Upper lobe of left lung (tissue), 6 donors: ENCODE results near the gene ATOSB. TPM values are rescaled to one million over a fixed set of nuclear protein-coding genes. Genes with fewer than 3 reads are reported as not detected.

Source experiments
- ATAC-seq, 2 donors: fragments of 200-7000 bp; cut with Tn5 transposase; one replicate each; pipeline ENCODE4 v1.9.1; 2022; ENCODE audit warnings: mild to moderate bottlenecking in 2 of 2, moderate library complexity in 2 of 2; ENCODE audit not compliant: low FRiP score in 2 of 2
- DNase-seq, 2 donors: peaks; one replicate each; pipeline ENCODE4 v3.0.0-alpha.2; 2019 to 2020
- H3K27ac ChIP-seq, 4 donors: fragments of 200-600 bp; sonication (generic); one replicate each; pipeline ENCODE4 v1.5.1; 2016 to 2019
- H3K27me3 ChIP-seq, 4 donors: fragments of 200-600 bp; sonication (generic); one replicate each; pipeline ENCODE4 v1.5.1; 2017 to 2019
- H3K36me3 ChIP-seq, 4 donors: fragments of 200-600 bp; sonication (generic); one replicate each; pipeline ENCODE4 v1.5.1; 2016 to 2019
- H3K4me1 ChIP-seq, 4 donors: fragments of 200-600 bp; sonication (generic); one replicate each; pipeline ENCODE4 v1.5.1; 2018 to 2019
- H3K4me3 ChIP-seq, 4 donors: fragments of 200-600 bp; sonication (generic); one replicate each; pipeline ENCODE4 v1.5.1; 2017 to 2019; ENCODE audit warnings: mild to moderate bottlenecking in 2 of 4, moderate library complexity in 1 of 4
- H3K9me3 ChIP-seq, 4 donors: fragments of 200-600 bp; sonication (generic); one replicate each; pipeline ENCODE4 v1.5.1; 2018 to 2019
- EP300 ChIP-seq, 4 donors: sonication (generic); formaldehyde crosslinking; IDR thresholded peaks; one replicate each; pipeline ENCODE4 v1.5.1; 2017; ENCODE audit warnings: antibody characterized with exemption in 4 of 4, control low read depth in 2 of 4
- POLR2A ChIP-seq, 4 donors: fragments of 450-650 bp; IDR thresholded peaks; one replicate each; pipeline ENCODE4 v1.5.1; 2016 to 2017; ENCODE audit warnings: antibody characterized with exemption in 4 of 4, mild to moderate bottlenecking in 2 of 4
- POLR2AphosphoS5 ChIP-seq, 2 donors: sonication (generic); formaldehyde crosslinking; IDR thresholded peaks; one replicate each; pipeline ENCODE4 v1.5.1; 2017; ENCODE audit warnings: antibody characterized with exemption in 2 of 2
- WGBS, 2 donors: methylation state at CpG; one replicate each; pipeline ENCODE4 v1.1.5; 2017 to 2018; 5-methylcytosine and 5-hydroxymethylcytosine counted together
- total RNA-seq, 6 donors: library from RNA; depleted of rRNA in 4 of 6; stranded (reverse); fragments of >200 nt in 4 of 6; gene quantifications; one replicate each; pipeline versions ENCODE4 v1.1.0 to v1.2.1, GENCODE V29; 2016 to 2021
- TF ChIP-seq, protein P1 (sequence below), 6 experiments: fragments of 450-650 bp in 4 of 6; fragments of 200-600 bp in 2 of 6; sonication (generic) in 2 of 6; IDR thresholded peaks; one replicate each; pipeline ENCODE4 v1.5.1; 2016 to 2019; ENCODE audit warnings: antibody characterized with exemption in 6 of 6
- donor health status: DM: no; HTN: no; CAD: no; lungs with moderate emphysema.
- donor health status: DM: no; HTN: yes; CAD: no; lungs with severe emphysema.

Gene ATOSB
- total RNA-seq, 6 donors from 2014 or later, result 14.6 to 38.6 (median 29.7) TPM

DNA sequence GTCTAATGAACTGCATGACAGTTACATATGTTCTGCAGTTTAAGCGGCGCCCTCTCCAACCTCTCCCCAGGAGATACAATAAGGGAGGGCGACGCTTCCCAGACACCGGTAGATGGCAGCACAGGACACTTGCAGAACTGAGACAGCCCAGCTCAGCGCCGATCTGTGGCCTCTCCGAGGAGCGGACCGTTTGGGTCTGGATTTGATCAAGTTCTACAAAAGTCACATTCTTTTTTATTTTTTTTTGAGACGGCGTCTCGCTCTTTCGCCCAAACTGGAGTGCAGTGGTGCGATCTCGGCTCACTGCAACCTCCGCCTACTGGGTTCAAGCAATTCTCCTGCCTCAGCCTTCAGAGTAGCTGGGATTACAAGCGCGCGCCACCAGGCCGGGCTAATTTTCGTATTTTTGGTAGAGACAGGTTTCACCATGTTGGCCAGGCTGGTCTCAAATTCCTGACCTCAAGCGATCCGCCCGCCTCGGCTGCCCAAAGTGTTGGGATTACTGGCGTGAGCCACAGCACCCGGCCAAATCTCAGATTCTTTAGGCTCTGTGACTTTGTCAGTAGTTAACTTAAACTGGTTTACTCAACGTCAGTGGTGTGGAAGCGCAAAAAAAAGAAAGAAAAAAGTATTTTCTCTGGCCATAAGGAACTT, 1.4 kb upstream of the ATOSB start:
- 29% methylated on average over 29 to 30 of the region's 30 CpGs for WGBS, 2 donors
- Histone ChIP-seq H3K4me1 (peaks cover 36 to 48% (median 42%) of the 10 kb centered on the region in 4 donors), H3K4me3 (peak overlapping the region in 3 of 4 donors; percentile 59 to 81 (median 69)), H3K27ac (peak overlapping the region; percentile 46 to 95 (median 80)), H3K36me3 (no peaks in the 10 kb centered on the region), H3K27me3 (no peaks in the 10 kb centered on the region), H3K9me3 (no peaks in the 10 kb centered on the region)
- TF ChIP-seq EP300 (IDR thresholded peaks at IDR 0.05), result no peak
- TF ChIP-seq POLR2A (IDR thresholded peaks at IDR 0.05), result no peak
- TF ChIP-seq, protein P1, sequence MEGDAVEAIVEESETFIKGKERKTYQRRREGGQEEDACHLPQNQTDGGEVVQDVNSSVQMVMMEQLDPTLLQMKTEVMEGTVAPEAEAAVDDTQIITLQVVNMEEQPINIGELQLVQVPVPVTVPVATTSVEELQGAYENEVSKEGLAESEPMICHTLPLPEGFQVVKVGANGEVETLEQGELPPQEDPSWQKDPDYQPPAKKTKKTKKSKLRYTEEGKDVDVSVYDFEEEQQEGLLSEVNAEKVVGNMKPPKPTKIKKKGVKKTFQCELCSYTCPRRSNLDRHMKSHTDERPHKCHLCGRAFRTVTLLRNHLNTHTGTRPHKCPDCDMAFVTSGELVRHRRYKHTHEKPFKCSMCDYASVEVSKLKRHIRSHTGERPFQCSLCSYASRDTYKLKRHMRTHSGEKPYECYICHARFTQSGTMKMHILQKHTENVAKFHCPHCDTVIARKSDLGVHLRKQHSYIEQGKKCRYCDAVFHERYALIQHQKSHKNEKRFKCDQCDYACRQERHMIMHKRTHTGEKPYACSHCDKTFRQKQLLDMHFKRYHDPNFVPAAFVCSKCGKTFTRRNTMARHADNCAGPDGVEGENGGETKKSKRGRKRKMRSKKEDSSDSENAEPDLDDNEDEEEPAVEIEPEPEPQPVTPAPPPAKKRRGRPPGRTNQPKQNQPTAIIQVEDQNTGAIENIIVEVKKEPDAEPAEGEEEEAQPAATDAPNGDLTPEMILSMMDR (IDR thresholded peaks at IDR 0.05), result peak; percentile 83 to 93 (median 91)
- peak; percentile 60 to 96 for DNase-seq
- peak; percentile 86 to 94 for ATAC-seq

DNA sequence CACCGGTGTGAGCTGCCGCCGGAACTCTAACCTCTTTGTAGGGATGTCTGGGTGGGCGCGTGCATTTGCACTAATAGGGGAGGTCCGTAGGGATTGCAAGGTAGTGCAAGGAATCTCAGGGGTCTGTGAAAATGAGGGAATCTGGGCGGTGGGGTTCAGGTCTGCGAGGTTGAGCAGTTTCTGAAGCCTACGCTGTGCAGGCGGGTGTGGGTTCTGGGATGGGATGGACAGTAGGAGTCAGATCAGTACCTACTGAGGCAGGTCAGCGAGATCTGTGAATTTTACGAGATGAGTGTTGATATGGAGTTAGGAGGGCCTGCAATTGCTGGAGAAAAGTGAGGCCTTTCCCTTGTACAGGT, 856 bp upstream of the ATOSB start:
- Histone ChIP-seq H3K4me3 (peak overlapping the region; percentile 43 to 81 (median 64)), H3K4me1 (peaks cover 40 to 53% (median 46%) of the 10 kb centered on the region in 4 donors), H3K27ac (peak overlapping the region; percentile 88 to 98 (median 94))

DNA sequence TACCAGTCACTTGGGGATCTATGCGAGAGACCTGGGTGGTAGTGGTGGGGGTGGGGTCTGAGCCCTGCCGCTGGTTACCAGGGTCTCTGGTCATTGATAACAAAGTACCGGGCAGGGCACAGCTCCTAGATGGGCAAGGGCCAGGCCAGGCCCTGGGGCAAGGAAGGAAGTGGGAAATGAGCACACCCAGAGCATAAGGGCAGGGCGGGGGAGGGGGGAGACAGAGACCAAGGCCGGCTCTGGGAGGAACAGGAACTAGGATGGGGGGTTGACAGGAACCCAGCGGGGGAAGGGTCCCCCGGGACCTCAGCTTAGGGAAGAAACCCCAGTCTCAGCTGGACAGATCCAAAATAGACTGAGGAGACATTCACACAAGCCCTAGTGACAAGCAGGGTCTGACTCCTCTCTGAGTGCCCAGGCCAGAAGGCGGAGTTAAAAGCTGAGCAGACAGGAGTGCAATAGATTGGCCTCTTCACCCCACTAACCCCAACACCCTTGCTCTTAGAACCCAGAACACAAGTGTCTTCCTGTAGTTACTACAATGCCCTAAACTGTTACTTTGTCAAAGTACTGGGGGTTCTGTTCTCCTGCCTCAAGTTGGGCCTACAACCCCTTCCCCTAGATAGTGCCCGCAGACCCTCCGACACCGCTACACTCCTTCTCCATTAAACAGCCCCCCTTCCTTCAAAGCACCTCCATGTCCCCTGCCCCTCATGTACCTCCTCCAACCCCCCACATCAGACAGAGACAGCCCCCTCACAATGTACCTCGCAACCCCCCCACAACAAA, 628 bp downstream of the ATOSB start:
- H3K4me1 ChIP-seq, result peaks cover 50 to 65% (median 56%) of the 10 kb centered on the region in 4 donors
- DNase-seq (peak in 1 of 2 donors; percentile 83), ATAC-seq (peak; percentile 26 to 29)
- no peaks in the 10 kb centered on the region for H3K27me3 ChIP-seq
- H3K4me3 ChIP-seq, result peak overlapping the region; percentile 43 to 81 (median 64)
- no peaks in the 10 kb centered on the region for H3K36me3 ChIP-seq
- no peak for TF ChIP-seq EP300 (IDR thresholded peaks at IDR 0.05)
- TF ChIP-seq POLR2AphosphoS5 (IDR thresholded peaks at IDR 0.05), result peak; percentile 33 to 54
- peak in 1 of 4 donors; percentile 50 for TF ChIP-seq POLR2A (IDR thresholded peaks at IDR 0.05)
- H3K9me3 ChIP-seq, result no peaks in the 10 kb centered on the region
- WGBS, 2 donors, result 10 to 15% methylated on average over 11 to 12 of the region's 12 CpGs
- H3K27ac ChIP-seq, result peak overlapping the region; percentile 88 to 98 (median 94)

More for the DNA sequence above, 856 bp upstream of the ATOSB start:
- DNase-seq, result no peak
- TF ChIP-seq POLR2A (IDR thresholded peaks at IDR 0.05) (no peak), EP300 (IDR thresholded peaks at IDR 0.05) (no peak), POLR2AphosphoS5 (IDR thresholded peaks at IDR 0.05) (no peak)
- TF ChIP-seq, protein P1 (IDR thresholded peaks at IDR 0.05), result no peak
- no peak for ATAC-seq
- Histone ChIP-seq H3K9me3 (no peaks in the 10 kb centered on the region), H3K36me3 (no peaks in the 10 kb centered on the region), H3K27me3 (no peaks in the 10 kb centered on the region)
- WGBS, 2 donors, result 0% methylated on average over 12 of the region's 12 CpGs

DNA sequence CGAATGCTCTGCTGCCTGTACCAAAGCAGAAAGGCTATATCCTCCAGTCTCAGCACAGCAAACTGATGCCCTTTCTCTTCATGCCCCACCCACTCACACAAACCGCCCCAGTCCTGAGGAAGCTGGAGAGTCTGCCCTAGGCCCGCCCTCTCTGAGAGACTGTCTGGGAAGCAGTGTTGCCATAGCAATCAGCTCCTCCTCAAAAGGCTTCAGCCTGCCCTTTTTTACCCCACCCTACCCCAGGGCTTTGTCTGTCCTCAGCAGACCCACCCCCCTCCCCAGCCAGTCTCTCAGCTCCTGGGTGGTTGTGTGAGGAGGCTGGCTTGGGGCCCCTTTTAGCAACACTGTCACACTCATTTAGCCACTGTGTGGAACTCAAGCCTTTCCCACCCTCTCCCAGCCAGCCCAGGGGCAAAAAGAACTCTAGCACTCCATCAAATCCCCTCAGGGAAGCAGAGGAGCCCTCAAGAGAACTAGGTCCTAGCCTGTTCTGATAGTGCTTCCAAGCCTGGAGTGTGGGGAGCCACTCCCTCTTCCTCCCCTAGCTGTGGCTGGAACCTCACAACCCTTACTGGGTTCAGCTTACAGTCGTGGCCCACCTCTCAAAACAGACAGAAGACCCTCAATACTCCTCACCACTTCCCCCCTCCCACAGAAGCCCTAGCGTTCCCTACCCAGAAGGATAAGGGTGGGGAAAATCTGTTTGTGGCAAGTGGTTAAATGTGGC, 1.4 kb downstream of the ATOSB start:
- peaks cover 54 to 72% (median 63%) of the 10 kb centered on the region in 4 donors for H3K4me1 ChIP-seq
- TF ChIP-seq EP300 (IDR thresholded peaks at IDR 0.05) (no peak), POLR2A (IDR thresholded peaks at IDR 0.05) (no peak), POLR2AphosphoS5 (IDR thresholded peaks at IDR 0.05) (peak in 1 of 2 donors; percentile 40)
- TF ChIP-seq, protein P1 (IDR thresholded peaks at IDR 0.05), result no peak

More for the DNA sequence above, 1.4 kb downstream of the ATOSB start:
- peak overlapping the region; percentile 88 to 98 (median 94) for H3K27ac ChIP-seq
- H3K4me3 ChIP-seq, result peak overlapping the region; percentile 43 to 81 (median 64)
- DNase-seq (peak in 1 of 2 donors; percentile 93), ATAC-seq (peak; percentile 21 to 65)
- no peaks in the 10 kb centered on the region for H3K36me3 ChIP-seq
- WGBS, 2 donors, result 0 to 6% methylated on average over 2 to 5 of the region's 5 CpGs
- H3K9me3 ChIP-seq, result no peaks in the 10 kb centered on the region
- no peaks in the 10 kb centered on the region for H3K27me3 ChIP-seq
